Coronary artery (tissue), 2 donors: ENCODE data around the gene ACAA2.

Experiments used
- DNase-seq: peaks from one replicate; pipeline ENCODE4 v3.0.0-alpha.2; 2017; ENCODE audit warnings: low spot score
- H3K27ac ChIP-seq, 2 donors: fragments of 200-600 bp; sonication (generic); one replicate each; pipeline ENCODE4 v1.5.1; 2016 to 2019
- H3K4me3 ChIP-seq: fragments of 200-600 bp; sonication (generic); 2 replicates; pipeline ENCODE4 v1.5.1; 2016; ENCODE audit warnings: mild to moderate bottlenecking, moderate library complexity
- CTCF ChIP-seq: fragments of 200-600 bp; sonication (generic); IDR thresholded peaks from one replicate; pipeline ENCODE4 v1.5.1; 2019; ENCODE audit warnings: antibody characterized with exemption

ACAA2 gene

GRCh38 chr18:49738721-49739120 is 74.6 kb downstream of the ACAA2 start:
- no peak for TF ChIP-seq CTCF
- DNase-seq: no peak
- Histone ChIP-seq H3K4me3 (no peak overlapping the region), H3K27ac (no peak overlapping the region)

- TF ChIP-seq CTCF: no peak
- no peak overlapping the region for H3K27ac ChIP-seq
- no peak for DNase-seq
- H3K4me3 ChIP-seq: no peak overlapping the region
Observed at GRCh38 chr18:49734836-49735235, 78.5 kb downstream of the ACAA2 start.

- H3K4me3 ChIP-seq: no peak overlapping the region
- no peak for DNase-seq
Observed at GRCh38 chr18:49733896-49734585, 79.3 kb downstream of the ACAA2 start.

GRCh38 chr18:49733321-49733720 is 80.0 kb downstream of the ACAA2 start:
- no peak overlapping the region for H3K27ac ChIP-seq
- H3K4me3 ChIP-seq: no peak overlapping the region
- no peak for DNase-seq
- TF ChIP-seq CTCF: no peak

More at GRCh38 chr18:49733896-49734585, 79.3 kb downstream of the ACAA2 start:
- TF ChIP-seq CTCF: no peak
- H3K27ac ChIP-seq: no peak overlapping the region
